OCI-LY3 (cell line): ENCODE data around the gene TRAPPC12.

Experiments used
- H2AFZ ChIP-seq: fragments of 200-600, 300-600 bp; shearing (Covaris generic); 2 replicates; pipeline ENCODE4 v1.6.0; 2014; ENCODE audit warnings: antibody characterized with exemption, low read depth, low read length
- H3K27ac ChIP-seq: fragments of 200-600, 300-600 bp; sonication (generic); 2 replicates; pipeline ENCODE4 v1.5.1; 2014; ENCODE audit warnings: mild to moderate bottlenecking, low read length, moderate library complexity, mixed read lengths
- H3K27me3 ChIP-seq: fragments of 200-600, 300-600 bp; sonication (generic); 2 replicates; pipeline ENCODE4 v1.6.1; 2014; ENCODE audit warnings: low read depth, low read length, mixed read lengths
- H3K36me3 ChIP-seq: fragments of 200-600, 300-600 bp; sonication (generic); replicated peaks from 2 replicates; pipeline ENCODE3; 2014; ENCODE audit warnings: low read depth, low read length, mixed read lengths
- H3K4me1 ChIP-seq: fragments of 300-600, 200-600 bp; sonication (generic); 2 replicates; pipeline ENCODE4 v1.6.1; 2014; ENCODE audit warnings: low read length, mixed read lengths
- H3K4me2 ChIP-seq: fragments of 200-600, 300-600 bp; sonication (generic); 2 replicates; pipeline ENCODE4 v1.6.1; 2014; ENCODE audit warnings: low read length, mixed read lengths
- H3K4me3 ChIP-seq: fragments of 300-600, 200-600 bp; sonication (generic); 2 replicates; pipeline ENCODE4 v1.5.1; 2014; ENCODE audit warnings: antibody characterized with exemption, mild to moderate bottlenecking, low read length, moderate library complexity
- H3K79me2 ChIP-seq: fragments of 300-600, 200-600 bp; shearing (Covaris generic); 2 replicates; pipeline ENCODE4 v1.6.1; 2014; ENCODE audit warnings: mild to moderate bottlenecking, low read length, mixed read lengths
- H3K9ac ChIP-seq: fragments of 300-600, 200-600 bp; shearing (Covaris generic); 2 replicates; pipeline ENCODE4 v1.6.0; 2014; ENCODE audit warnings: mild to moderate bottlenecking, low read length, moderate library complexity
- H3K9me3 ChIP-seq: fragments of 200-600, 300-600 bp; shearing (Covaris generic); 2 replicates; pipeline ENCODE4 v1.6.1; 2014; ENCODE audit warnings: low read length, mixed read lengths; ENCODE audit not compliant: insufficient read depth
- H4K20me1 ChIP-seq: fragments of 200-600, 300-600 bp; sonication (generic); 2 replicates; pipeline ENCODE4 v1.6.1; 2016; ENCODE audit warnings: low read length, mixed read lengths; ENCODE audit not compliant: insufficient read depth
- CTCF ChIP-seq: fragments of 200-600, 300-600 bp; sonication (generic); IDR thresholded peaks from 2 replicates; pipeline ENCODE4 v1.5.1; 2014; ENCODE audit warnings: antibody characterized with exemption, low read length, low read depth
- EZH2phosphoT487 ChIP-seq: fragments of 200-600 bp; shearing (Covaris generic); IDR thresholded peaks from 2 replicates; pipeline ENCODE4 v1.6.1; 2018; ENCODE audit warnings: antibody characterized with exemption, mixed run types, low read depth

The TRAPPC12 gene

GRCh38 chr2:3486047-3487027 lies 106.8 kb downstream of the TRAPPC12 start:
- TF ChIP-seq CTCF = no peak
- TF ChIP-seq EZH2phosphoT487 = no peak
- Histone ChIP-seq H3K36me3 (peaks cover 14% of the 10 kb centered on the region), H3K4me3 (no peak overlapping the region), H3K4me1 (no peaks in the 10 kb centered on the region), H3K27me3 (no peaks in the 10 kb centered on the region), H3K4me2 (no peak overlapping the region), H3K9me3 (no peaks in the 10 kb centered on the region), H3K79me2 (no peaks in the 10 kb centered on the region), H3K9ac (no peak overlapping the region), H2AFZ (no peak overlapping the region), H3K27ac (no peak overlapping the region), H4K20me1 (no peaks in the 10 kb centered on the region)

GRCh38 chr2:3487028-3487425 lies 107.5 kb downstream of the TRAPPC12 start:
- H3K4me1 ChIP-seq = no peaks in the 10 kb centered on the region
- H3K4me2 ChIP-seq = no peak overlapping the region
- H3K9ac ChIP-seq = no peak overlapping the region
- H3K4me3 ChIP-seq = no peak overlapping the region
- TF ChIP-seq CTCF = no peak
- TF ChIP-seq EZH2phosphoT487 = no peak
- no peaks in the 10 kb centered on the region for H3K9me3 ChIP-seq
- no peaks in the 10 kb centered on the region for H3K27me3 ChIP-seq
- no peaks in the 10 kb centered on the region for H4K20me1 ChIP-seq
- H3K36me3 ChIP-seq = peaks cover 11% of the 10 kb centered on the region
- no peak overlapping the region for H2AFZ ChIP-seq
- no peak overlapping the region for H3K27ac ChIP-seq
- H3K79me2 ChIP-seq = no peaks in the 10 kb centered on the region

GRCh38 chr2:3487432-3487831 lies 107.9 kb downstream of the TRAPPC12 start:
- Histone ChIP-seq H3K79me2 (no peaks in the 10 kb centered on the region), H3K9ac (no peak overlapping the region), H3K4me1 (no peaks in the 10 kb centered on the region), H3K4me3 (no peak overlapping the region), H4K20me1 (no peaks in the 10 kb centered on the region), H3K4me2 (no peak overlapping the region), H2AFZ (no peak overlapping the region), H3K9me3 (no peaks in the 10 kb centered on the region), H3K27ac (no peak overlapping the region), H3K36me3 (peaks cover 11% of the 10 kb centered on the region), H3K27me3 (no peaks in the 10 kb centered on the region)
- no peak for TF ChIP-seq CTCF
- TF ChIP-seq EZH2phosphoT487 = no peak

- Histone ChIP-seq H2AFZ (no peak overlapping the region), H3K9ac (no peak overlapping the region), H4K20me1 (no peaks in the 10 kb centered on the region), H3K4me1 (no peaks in the 10 kb centered on the region), H3K4me3 (no peak overlapping the region), H3K9me3 (no peaks in the 10 kb centered on the region), H3K4me2 (no peak overlapping the region), H3K27me3 (no peaks in the 10 kb centered on the region), H3K36me3 (peaks cover 11% of the 10 kb centered on the region), H3K27ac (no peak overlapping the region), H3K79me2 (no peaks in the 10 kb centered on the region)
- TF ChIP-seq CTCF (no peak), EZH2phosphoT487 (no peak)
Observed at GRCh38 chr2:3488061-3488531, 108.6 kb downstream of the TRAPPC12 start.
